ENCODE measurements around the gene EFEMP1.

EFEMP1 gene

DNA sequence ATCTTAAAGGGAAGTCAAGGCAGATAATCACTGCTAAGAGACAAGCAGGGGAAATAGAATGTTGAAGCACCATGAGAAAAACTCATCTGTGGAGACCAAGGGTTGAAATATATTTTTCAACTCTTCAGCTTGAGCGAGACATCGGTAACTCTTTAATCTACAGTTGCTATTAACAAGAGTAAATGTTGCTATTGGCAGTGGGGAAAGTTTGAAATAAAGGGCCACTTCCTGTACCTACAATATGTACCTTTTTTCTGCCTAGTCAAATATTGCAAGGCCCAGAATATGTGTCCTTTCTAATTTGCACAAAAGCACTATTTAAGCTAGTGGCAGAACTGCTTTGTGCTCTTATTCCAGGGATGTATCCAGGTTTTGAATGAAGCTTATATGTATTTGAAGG is 65.8 kb downstream of the EFEMP1 start:
- Histone ChIP-seq H3K27ac (ENCODE audit: low read length) (no peak overlapping the region), H3K79me2 (ENCODE audit: insufficient read depth, low read length) (no peaks in the 10 kb centered on the region), H3K4me2 (ENCODE audit: insufficient read depth, low read length) (no peak overlapping the region), H2AFZ (ENCODE audit: low read depth, low read length) (no peak overlapping the region), H3K4me3 (ENCODE audit: low read depth in 1 of 2, low read length in 2 of 2) (no peak overlapping the region), H3K9ac (ENCODE audit: low read depth, low read length) (no peak overlapping the region), H3K36me3 (ENCODE audit: insufficient read depth, low read length) (no peaks in the 10 kb centered on the region), H3K4me1 (ENCODE audit: insufficient read depth, low read length) (no peaks in the 10 kb centered on the region), H4K20me1 (ENCODE audit: insufficient read depth, low read length) (no peaks in the 10 kb centered on the region), H3K9me3 (ENCODE audit: insufficient read depth, low read length, severe bottlenecking) (no peaks in the 10 kb centered on the region), H3K27me3 (ENCODE audit: insufficient read depth, low read length, poor library complexity) (no peaks in the 10 kb centered on the region)
- no peak for ATAC-seq (ENCODE audit: insufficient read depth, low read depth)
- TF ChIP-seq, protein P1, sequence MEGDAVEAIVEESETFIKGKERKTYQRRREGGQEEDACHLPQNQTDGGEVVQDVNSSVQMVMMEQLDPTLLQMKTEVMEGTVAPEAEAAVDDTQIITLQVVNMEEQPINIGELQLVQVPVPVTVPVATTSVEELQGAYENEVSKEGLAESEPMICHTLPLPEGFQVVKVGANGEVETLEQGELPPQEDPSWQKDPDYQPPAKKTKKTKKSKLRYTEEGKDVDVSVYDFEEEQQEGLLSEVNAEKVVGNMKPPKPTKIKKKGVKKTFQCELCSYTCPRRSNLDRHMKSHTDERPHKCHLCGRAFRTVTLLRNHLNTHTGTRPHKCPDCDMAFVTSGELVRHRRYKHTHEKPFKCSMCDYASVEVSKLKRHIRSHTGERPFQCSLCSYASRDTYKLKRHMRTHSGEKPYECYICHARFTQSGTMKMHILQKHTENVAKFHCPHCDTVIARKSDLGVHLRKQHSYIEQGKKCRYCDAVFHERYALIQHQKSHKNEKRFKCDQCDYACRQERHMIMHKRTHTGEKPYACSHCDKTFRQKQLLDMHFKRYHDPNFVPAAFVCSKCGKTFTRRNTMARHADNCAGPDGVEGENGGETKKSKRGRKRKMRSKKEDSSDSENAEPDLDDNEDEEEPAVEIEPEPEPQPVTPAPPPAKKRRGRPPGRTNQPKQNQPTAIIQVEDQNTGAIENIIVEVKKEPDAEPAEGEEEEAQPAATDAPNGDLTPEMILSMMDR (IDR thresholded peaks at IDR 0.05; ENCODE audit: borderline replicate concordance, extremely low read depth, low read length, poor library complexity, severe bottlenecking), result no peak
- no peak for TF ChIP-seq EZH2 (IDR thresholded peaks at IDR 0.05; ENCODE audit: borderline replicate concordance, low read depth, low read length, severe bottlenecking)
- DNase-seq, result no peak

DNA sequence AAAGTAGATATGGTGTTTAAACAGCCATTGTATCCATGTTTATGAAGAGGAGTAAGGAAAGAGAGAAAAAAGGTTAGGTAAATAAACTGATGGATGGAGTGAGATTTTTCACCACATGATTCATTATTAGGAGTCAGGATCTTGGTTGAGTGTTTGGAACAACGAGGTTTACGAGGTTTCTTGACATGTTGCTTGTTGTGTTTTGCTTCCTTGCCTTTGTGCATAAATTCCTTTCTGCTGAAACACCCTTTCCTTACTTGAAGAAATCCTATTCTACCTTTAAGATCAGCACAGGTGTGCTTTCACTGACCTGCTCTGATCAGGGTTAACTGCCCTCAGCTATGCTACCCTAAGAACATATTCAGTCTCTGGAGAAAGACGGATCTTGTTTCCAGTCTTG is 66.6 kb downstream of the EFEMP1 start:
- Histone ChIP-seq H3K27ac (ENCODE audit: low read length) (no peak overlapping the region), H3K9me3 (ENCODE audit: insufficient read depth, low read length, severe bottlenecking) (no peaks in the 10 kb centered on the region), H4K20me1 (ENCODE audit: insufficient read depth, low read length) (no peaks in the 10 kb centered on the region), H2AFZ (ENCODE audit: low read depth, low read length) (no peak overlapping the region), H3K4me3 (ENCODE audit: low read depth in 1 of 2, low read length in 2 of 2) (no peak overlapping the region), H3K4me2 (ENCODE audit: insufficient read depth, low read length) (no peak overlapping the region), H3K4me1 (ENCODE audit: insufficient read depth, low read length) (no peaks in the 10 kb centered on the region), H3K79me2 (ENCODE audit: insufficient read depth, low read length) (no peaks in the 10 kb centered on the region), H3K36me3 (ENCODE audit: insufficient read depth, low read length) (no peaks in the 10 kb centered on the region), H3K9ac (ENCODE audit: low read depth, low read length) (no peak overlapping the region), H3K27me3 (ENCODE audit: insufficient read depth, low read length, poor library complexity) (no peaks in the 10 kb centered on the region)
- ATAC-seq (ENCODE audit: insufficient read depth, low read depth), result no peak
- TF ChIP-seq, protein P1 (IDR thresholded peaks at IDR 0.05; ENCODE audit: borderline replicate concordance, extremely low read depth, low read length, poor library complexity, severe bottlenecking), result no peak
- TF ChIP-seq EZH2 (IDR thresholded peaks at IDR 0.05; ENCODE audit: borderline replicate concordance, low read depth, low read length, severe bottlenecking), result no peak
- DNase-seq, result no peak

DNA sequence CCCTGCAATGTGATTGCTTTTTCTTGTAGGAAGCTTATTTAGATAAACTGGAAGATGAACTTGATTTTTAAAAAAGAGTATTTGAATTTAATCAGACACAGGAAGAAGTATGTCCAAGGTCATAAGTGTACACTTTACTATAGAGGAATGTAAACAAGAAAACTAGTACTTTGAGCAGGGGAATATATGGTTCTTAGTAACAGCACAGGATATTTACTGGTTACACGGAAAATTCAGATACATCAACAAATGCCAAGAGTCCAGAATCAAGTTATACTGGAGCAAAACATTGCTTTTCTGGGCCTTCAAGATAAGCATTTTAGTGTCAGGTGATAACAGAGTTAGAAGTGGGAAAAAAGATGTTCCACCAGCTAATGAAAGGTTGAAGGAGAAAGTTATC is 75.5 kb downstream of the EFEMP1 start:
- Histone ChIP-seq H4K20me1 (ENCODE audit: insufficient read depth, low read length) (no peaks in the 10 kb centered on the region), H3K4me3 (ENCODE audit: low read depth in 1 of 2, low read length in 2 of 2) (no peak overlapping the region), H3K9me3 (ENCODE audit: insufficient read depth, low read length, severe bottlenecking) (no peaks in the 10 kb centered on the region), H3K9ac (ENCODE audit: low read depth, low read length) (no peak overlapping the region), H3K4me2 (ENCODE audit: insufficient read depth, low read length) (no peak overlapping the region), H3K79me2 (ENCODE audit: insufficient read depth, low read length) (no peaks in the 10 kb centered on the region), H3K27me3 (ENCODE audit: insufficient read depth, low read length, poor library complexity) (no peaks in the 10 kb centered on the region), H3K36me3 (ENCODE audit: insufficient read depth, low read length) (no peaks in the 10 kb centered on the region), H2AFZ (ENCODE audit: low read depth, low read length) (no peak overlapping the region), H3K4me1 (ENCODE audit: insufficient read depth, low read length) (no peaks in the 10 kb centered on the region), H3K27ac (ENCODE audit: low read length) (no peak overlapping the region)
- ATAC-seq (ENCODE audit: insufficient read depth, low read depth), result no peak
- DNase-seq, result no peak
- no peak for TF ChIP-seq EZH2 (IDR thresholded peaks at IDR 0.05; ENCODE audit: borderline replicate concordance, low read depth, low read length, severe bottlenecking)
- TF ChIP-seq, protein P1 (IDR thresholded peaks at IDR 0.05; ENCODE audit: borderline replicate concordance, extremely low read depth, low read length, poor library complexity, severe bottlenecking), result no peak

DNA sequence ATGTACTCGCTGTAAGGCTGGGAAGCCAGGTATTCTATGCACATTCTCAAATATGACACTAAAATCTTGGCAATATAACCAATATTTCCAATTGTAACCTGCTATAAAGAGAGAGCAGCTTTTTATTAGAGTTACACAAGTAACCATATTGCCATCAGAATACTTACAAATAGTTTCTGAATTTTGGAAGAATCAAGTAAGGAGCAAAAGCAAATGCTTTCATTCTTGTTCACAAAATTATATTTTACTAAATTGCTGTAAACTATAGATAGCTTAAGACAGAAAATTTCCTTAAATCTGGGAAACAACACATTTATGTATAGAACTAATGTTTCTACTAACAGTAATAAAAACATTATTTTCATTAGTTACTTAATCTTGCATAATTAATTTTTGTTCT is 77.2 kb downstream of the EFEMP1 start:
- Histone ChIP-seq H3K27ac (ENCODE audit: low read length) (no peak overlapping the region), H3K4me1 (ENCODE audit: insufficient read depth, low read length) (no peaks in the 10 kb centered on the region), H3K79me2 (ENCODE audit: insufficient read depth, low read length) (no peaks in the 10 kb centered on the region), H3K9me3 (ENCODE audit: insufficient read depth, low read length, severe bottlenecking) (no peaks in the 10 kb centered on the region), H3K9ac (ENCODE audit: low read depth, low read length) (no peak overlapping the region), H3K36me3 (ENCODE audit: insufficient read depth, low read length) (no peaks in the 10 kb centered on the region), H2AFZ (ENCODE audit: low read depth, low read length) (no peak overlapping the region), H3K4me3 (ENCODE audit: low read depth in 1 of 2, low read length in 2 of 2) (no peak overlapping the region), H3K27me3 (ENCODE audit: insufficient read depth, low read length, poor library complexity) (no peaks in the 10 kb centered on the region), H4K20me1 (ENCODE audit: insufficient read depth, low read length) (no peaks in the 10 kb centered on the region), H3K4me2 (ENCODE audit: insufficient read depth, low read length) (no peak overlapping the region)
- ATAC-seq (ENCODE audit: insufficient read depth, low read depth) (no peak), DNase-seq (no peak)
- no peak for TF ChIP-seq EZH2 (IDR thresholded peaks at IDR 0.05; ENCODE audit: borderline replicate concordance, low read depth, low read length, severe bottlenecking)
- TF ChIP-seq, protein P1 (IDR thresholded peaks at IDR 0.05; ENCODE audit: borderline replicate concordance, extremely low read depth, low read length, poor library complexity, severe bottlenecking), result no peak

Measured in DND-41 (cell line).